Epithelial cell of proximal tubule (primary cell): Measurements from ENCODE around the gene MAD1L1. TPM values are rescaled to one million over a fixed set of nuclear protein-coding genes. Genes with fewer than 3 reads are reported as not detected.

ENCODE experiments used
- DNase-seq: peaks from one replicate; pipeline ENCODE4 v3.0.0-alpha.2; 2011; ENCODE audit warnings: low read depth
- H3K4me3 ChIP-seq: 2 replicates; pipeline ENCODE4 v1.5.1; 2011; ENCODE audit warnings: low read depth, mild to moderate bottlenecking, low read length
- CTCF ChIP-seq: conservative IDR thresholded peaks from 2 replicates; pipeline ENCODE4 v1.5.1; 2012; ENCODE audit warnings: low read depth, mild to moderate bottlenecking, low read length
- total RNA-seq: library from RNA; depleted of rRNA; stranded (reverse); fragments of >200 nt; gene quantifications from 2 replicates; pipeline ENCODE4 v1.2.3, GENCODE V29; 2015

The MAD1L1 gene
- total RNA-seq, 1 donor from 2014 or later: 83.4 TPM

GRCh38 chr7:2129323-2130095, 103.2 kb downstream of the MAD1L1 start:
- no peak for DNase-seq
- no peak for TF ChIP-seq CTCF

GRCh38 chr7:2128601-2129322, 104.0 kb downstream of the MAD1L1 start:
- no peak for DNase-seq
- TF ChIP-seq CTCF: no peak

More at GRCh38 chr7:2129323-2130095, 103.2 kb downstream of the MAD1L1 start:
- H3K4me3 ChIP-seq: no peak overlapping the region

GRCh38 chr7:2126621-2127020, 106.1 kb downstream of the MAD1L1 start:
- DNase-seq: no peak
- no peak overlapping the region for H3K4me3 ChIP-seq
- no peak for TF ChIP-seq CTCF

More at GRCh38 chr7:2128601-2129322, 104.0 kb downstream of the MAD1L1 start:
- no peak overlapping the region for H3K4me3 ChIP-seq

- H3K4me3 ChIP-seq: no peak overlapping the region
- TF ChIP-seq CTCF: no peak
- no peak for DNase-seq
Measured at GRCh38 chr7:2125931-2126330, 106.8 kb downstream of the MAD1L1 start.

- H3K4me3 ChIP-seq: no peak overlapping the region
- TF ChIP-seq CTCF: no peak
- DNase-seq: no peak
Measured at GRCh38 chr7:2124604-2125345, 108.0 kb downstream of the MAD1L1 start.

- no peak for TF ChIP-seq CTCF
- no peak for DNase-seq
- H3K4me3 ChIP-seq: no peak overlapping the region
Measured at GRCh38 chr7:2123916-2124315, 108.8 kb downstream of the MAD1L1 start.
